Measurements from ENCODE around the gene TEX36. TPM values are rescaled to one million over a fixed set of nuclear protein-coding genes. Genes with fewer than 3 reads are reported as not detected.
"Not testable (repeated sequence)": the region's sequence is repeated elsewhere in the genome, so short reads cannot be mapped to it uniquely, and the experiment has no call there.

Gene TEX36, protein sequence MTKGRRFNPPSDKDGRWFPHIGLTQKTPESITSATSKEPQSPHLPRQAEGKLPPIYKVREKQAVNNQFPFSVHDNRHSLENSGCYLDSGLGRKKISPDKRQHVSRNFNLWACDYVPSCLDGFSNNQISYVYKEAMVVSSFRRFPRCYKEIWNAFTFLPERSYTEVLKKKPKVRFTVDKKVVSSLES
- total RNA-seq, result not detected
- long read RNA-seq, donor 1, result 0 reads
- long read RNA-seq, donor 2, result 0 reads

GRCh38 chr10:125683063-125683462 is at the start of gene TEX36:
Gene TEX36 (minus strand): TSS chr10:125683163. CDS start chr10:125682989, 174 bp downstream.
- intact Hi-C loops (cut with DNase I), result no loop called here
- no peak for DNase-seq (ENCODE audit: low spot score)

DNA sequence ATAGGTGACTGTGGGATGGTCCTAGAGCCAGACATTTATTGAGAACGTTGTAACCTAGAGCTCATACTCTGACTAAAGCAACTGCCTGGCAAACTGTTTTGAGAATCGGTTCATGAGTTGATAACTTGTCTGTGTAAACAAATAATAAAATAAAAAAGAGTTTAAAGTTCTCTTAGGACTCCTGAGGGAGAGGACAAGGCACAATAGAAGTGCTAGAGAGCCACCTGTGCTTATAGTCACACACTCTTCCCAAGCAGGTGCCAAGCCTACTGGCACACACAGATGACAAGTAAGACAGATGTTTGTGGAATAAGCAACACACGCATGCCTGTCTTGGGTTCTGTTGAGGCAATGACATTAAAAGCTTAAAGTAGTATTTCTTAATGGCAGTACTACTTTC is 44.5 kb upstream of the TEX36 start:
- DNase-seq (ENCODE audit: low spot score), result no peak
- intact Hi-C loops (cut with DNase I), result no loop called here

DNA sequence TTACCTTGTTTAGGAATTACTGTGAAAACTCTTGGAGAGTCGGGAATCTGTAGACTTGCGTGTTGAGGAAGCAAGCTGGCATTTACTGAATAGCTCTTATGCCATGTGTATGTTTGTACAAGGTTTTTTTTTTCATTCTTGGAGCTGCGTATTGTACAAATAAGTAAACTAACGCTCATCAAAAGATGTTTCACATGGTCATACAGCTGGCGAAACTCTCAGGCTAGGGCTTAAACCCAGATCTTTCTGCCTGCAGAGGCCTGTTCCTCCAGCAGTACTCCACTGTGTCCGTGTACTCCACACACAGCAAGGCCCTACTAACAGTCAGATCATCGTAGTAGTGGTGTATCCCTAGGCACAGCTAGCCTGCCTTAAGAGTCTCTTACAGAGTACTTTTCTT is 44.0 kb upstream of the TEX36 start:
- intact Hi-C loops (cut with DNase I), result no loop called here
- no peak for DNase-seq (ENCODE audit: low spot score)

- intact Hi-C loops (cut with DNase I), result no loop called here
- no peak for DNase-seq (ENCODE audit: low spot score)
Measured at GRCh38 chr10:125722811-125723210, 39.8 kb upstream of the TEX36 start.

GRCh38 chr10:125721035-125721434 is 38.1 kb upstream of the TEX36 start:
- DNase-seq (ENCODE audit: low spot score), result no peak
- intact Hi-C loops (cut with DNase I), result no loop called here

- intact Hi-C loops (cut with DNase I), result no loop called here
- DNase-seq (ENCODE audit: low spot score), result no peak
Measured at GRCh38 chr10:125720002-125720382, 37.0 kb upstream of the TEX36 start.

- intact Hi-C loops (cut with DNase I), result no loop called here
Measured at GRCh38 chr10:125719173-125720001, 36.4 kb upstream of the TEX36 start, which contains the start of gene EDRF1. Gene EDRF1 (plus strand): TSS chr10:125719709. CDS start chr10:125719808, 99 bp downstream.

GRCh38 chr10:125714728-125715127 is 31.8 kb upstream of the TEX36 start:
- intact Hi-C loops (cut with DNase I); DNase-seq (ENCODE audit: low spot score): not testable (repeated sequence)

More at GRCh38 chr10:125719173-125720001, 36.4 kb upstream of the TEX36 start, which contains the start of gene EDRF1:
- DNase-seq (ENCODE audit: low spot score), result peak; percentile 100

DNA sequence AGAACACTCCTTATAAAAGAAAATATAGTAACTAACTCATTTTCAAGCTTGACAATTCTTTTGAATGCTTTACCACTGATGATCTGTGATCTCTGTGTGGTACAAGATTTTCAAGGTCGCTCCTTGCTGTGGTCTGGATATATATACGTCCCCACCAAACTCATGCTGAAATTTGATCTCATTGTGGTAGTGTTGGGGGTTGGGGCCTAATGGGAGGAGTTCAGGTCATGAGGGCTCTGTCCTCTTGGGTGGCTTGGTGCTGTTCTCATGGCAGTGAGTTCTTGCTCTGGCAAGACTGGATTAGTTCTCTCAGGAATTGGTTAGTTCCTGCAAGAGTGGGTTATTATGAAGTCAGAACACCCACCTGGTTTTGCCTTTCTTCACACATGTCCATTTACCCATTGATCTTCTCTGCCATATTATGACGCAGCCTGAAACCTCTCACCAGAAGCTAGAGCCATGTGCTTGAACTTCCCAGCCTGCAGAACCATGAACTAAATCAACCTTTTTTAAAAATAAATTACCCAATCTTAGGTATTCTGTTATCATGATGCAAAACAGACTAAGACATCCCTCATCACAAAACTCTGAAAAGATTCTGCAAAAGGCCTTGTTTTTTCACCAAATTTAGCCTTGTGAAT is 28.3 kb upstream of the TEX36 start:
- intact Hi-C loops (cut with DNase I), result no loop called here
- DNase-seq (ENCODE audit: low spot score), result no peak

- intact Hi-C loops (cut with DNase I), result no loop called here
- DNase-seq (ENCODE audit: low spot score), result no peak
Measured at GRCh38 chr10:125709553-125710474, 26.9 kb upstream of the TEX36 start.

DNA sequence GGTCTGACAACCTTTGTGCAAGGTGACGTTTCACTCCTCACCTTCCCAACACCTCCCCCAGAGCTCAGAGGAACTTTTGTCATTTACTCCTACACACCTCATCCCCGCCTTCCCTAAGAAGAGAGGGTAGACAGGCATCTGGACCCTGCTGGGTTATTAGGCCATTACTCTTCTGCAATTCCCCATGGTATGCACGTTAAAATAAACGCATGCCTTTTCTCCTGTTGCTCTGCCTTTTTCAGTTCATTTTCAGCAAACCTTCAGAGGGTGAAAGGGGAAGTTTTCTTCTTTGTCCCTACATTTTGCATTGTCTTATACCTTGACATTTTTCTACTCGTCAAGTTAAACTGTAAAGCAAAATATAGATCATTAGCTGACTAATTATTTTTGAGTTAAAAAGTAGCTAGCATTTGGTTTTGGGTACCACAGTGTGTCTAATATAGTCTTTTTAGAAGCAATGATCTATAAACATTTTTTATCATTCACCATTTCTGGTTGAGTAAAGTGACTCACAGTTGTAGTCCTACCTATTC is 26.1 kb upstream of the TEX36 start:
- intact Hi-C loops (cut with DNase I), result no loop called here
- no peak for DNase-seq (ENCODE audit: low spot score)

DNA sequence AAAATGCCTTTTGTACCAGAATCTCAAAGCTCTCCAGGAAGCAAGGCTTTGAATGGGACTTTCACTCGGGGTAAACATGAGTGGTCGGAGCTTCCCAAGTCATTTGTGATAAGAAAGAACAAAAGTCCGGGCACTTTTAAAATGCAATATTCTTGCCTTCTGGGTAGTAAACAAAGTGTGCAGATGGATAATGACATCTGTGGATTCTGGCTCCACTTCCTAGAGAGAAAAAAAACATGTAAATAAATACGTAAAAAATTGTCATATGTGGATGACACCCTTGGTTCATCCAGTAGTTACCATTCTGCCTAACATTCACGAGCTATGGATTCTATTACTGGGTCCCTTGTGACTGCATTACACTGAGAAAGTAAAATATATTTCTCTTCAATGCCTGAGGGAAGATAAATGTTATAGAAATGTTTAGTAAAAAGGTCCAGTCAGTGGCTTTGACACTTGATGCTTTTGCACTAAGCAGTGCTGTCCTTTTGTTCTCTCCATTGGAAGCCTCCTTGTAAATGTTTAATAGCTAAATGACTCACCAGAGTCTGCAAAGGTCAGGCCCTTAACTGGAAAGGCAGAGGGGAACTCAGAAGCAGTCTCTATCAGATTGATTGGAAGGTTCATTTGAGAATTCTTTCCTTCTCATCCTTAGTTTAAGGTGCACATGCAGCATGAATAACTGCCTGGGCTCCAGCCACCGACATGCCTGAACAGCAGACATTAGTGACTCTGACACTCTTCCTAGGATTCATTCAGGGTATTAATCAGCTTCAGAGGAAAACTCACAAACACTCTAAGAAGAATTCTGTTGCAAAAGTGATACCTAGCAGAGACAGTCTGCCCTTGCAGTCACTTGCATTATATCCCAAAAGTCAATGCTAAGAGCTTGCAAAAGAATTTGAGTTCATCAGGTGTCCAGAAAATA is 24.8 kb upstream of the TEX36 start:
- no peak for DNase-seq (ENCODE audit: low spot score)
- intact Hi-C loops (cut with DNase I), result no loop called here

DNA sequence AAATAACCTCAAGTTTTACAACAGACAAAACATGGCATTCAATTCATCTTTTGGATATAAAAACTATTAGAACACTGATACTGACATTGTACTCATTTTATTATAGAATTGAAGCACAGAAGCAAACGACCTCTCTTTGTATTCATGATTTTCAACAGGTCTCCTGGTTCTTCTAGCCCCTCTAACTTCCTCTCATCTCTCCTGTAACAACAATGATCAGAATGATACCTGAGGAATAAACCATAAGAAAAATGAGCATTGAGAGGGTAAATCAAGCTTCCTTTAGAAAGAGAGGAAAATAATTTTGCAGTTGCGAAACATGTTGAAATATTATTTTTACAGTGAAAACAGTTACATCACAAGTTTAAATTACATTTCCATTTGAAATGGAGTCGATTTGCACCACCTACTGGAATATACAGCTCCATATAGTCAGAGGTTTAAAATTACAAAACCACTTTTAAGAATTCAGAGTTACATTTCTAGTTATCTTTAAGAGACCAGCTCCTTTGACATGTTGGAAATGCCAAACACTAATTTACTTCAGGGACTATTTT is 17.5 kb upstream of the TEX36 start:
- no peak for DNase-seq (ENCODE audit: low spot score)
- intact Hi-C loops (cut with DNase I), result no loop called here

DNA sequence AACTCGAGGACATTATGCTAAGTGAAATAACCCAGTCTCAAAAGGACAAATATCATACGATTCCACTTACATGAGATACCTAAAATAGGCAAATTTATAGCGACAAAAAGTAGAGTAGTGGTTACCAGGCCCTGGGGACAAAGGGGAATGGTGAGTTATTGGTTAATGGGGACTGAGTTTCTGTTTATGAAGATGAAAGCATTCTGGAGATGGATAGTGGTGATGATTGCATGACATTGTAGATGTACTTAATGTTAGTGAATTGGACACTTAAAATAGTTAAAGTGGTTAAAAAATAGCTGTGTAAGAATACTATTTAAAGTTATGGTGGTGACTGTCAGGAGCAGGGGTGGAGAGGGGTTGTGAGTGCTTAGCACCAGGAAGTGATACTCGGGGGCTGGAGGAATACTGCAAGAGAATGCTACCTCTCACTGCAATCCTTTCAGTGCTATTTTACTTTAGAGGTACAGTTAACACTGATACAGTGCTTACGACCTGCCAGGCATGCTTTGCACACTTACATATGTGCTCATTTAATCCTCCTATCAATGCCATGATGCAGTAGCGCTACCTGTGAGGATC is 16.7 kb upstream of the TEX36 start:
- intact Hi-C loops (cut with DNase I), result no loop called here
- no peak for DNase-seq (ENCODE audit: low spot score)

GRCh38 chr10:125698481-125698998 is 15.6 kb upstream of the TEX36 start:
- DNase-seq (ENCODE audit: low spot score), result no peak
- intact Hi-C loops (cut with DNase I), result no loop called here

GRCh38 chr10:125696884-125697283 is 13.9 kb upstream of the TEX36 start:
- intact Hi-C loops (cut with DNase I); DNase-seq (ENCODE audit: low spot score): not testable (repeated sequence)

- no peak for DNase-seq (ENCODE audit: low spot score)
- intact Hi-C loops (cut with DNase I), result no loop called here
Measured at GRCh38 chr10:125694883-125695282, 11.9 kb upstream of the TEX36 start.
